B cell (primary cell): ENCODE measurements around the gene STEAP2. TPM values are rescaled to one million over a fixed set of nuclear protein-coding genes. Genes with fewer than 3 reads are reported as not detected.

Experiments used
- ATAC-seq: fragments of 200-7000 bp; cut with Tn5 transposase; one replicate; pipeline ENCODE4 v1.10.0; 2021; ENCODE audit warnings: low read depth, mild to moderate bottlenecking, moderate number of reproducible peaks, moderate library complexity
- CTCF ChIA-PET: fragments of 350-600 bp; sonication (Branson Sonifier 250); formaldehyde crosslinking; loops from one replicate; lab custom pipeline; 2021; ENCODE audit warnings: antibody characterized with exemption, inconsistent platforms; lab: Charles Lee
- POLR2A ChIA-PET: fragments of 350-600 bp; sonication (Branson Sonifier 250); formaldehyde crosslinking; loops from one replicate; lab custom pipeline; 2021; ENCODE audit warnings: antibody characterized with exemption; lab: Charles Lee
- DNase-seq: peaks from one replicate; pipeline ENCODE4 v3.0.0; 2013
- H2AFZ ChIP-seq: 2 replicates; pipeline ENCODE4 v1.6.1; 2012; ENCODE audit warnings: mild to moderate bottlenecking, low read depth, low read length; ENCODE audit not compliant: insufficient read depth, poor library complexity, severe bottlenecking
- H3K27ac ChIP-seq, 2 donors: 1 replicate in 1 of 2; 2 replicates in 1 of 2; pipeline ENCODE4 v1.5.1; 2012 to 2013; ENCODE audit warnings: low read length in 2 of 2, mild to moderate bottlenecking in 2 of 2, moderate library complexity in 1 of 2
- H3K27me3 ChIP-seq, 4 experiments: fragments of 200-600 bp in 1 of 4; sonication (generic) in 1 of 4; replicated peaks in 1 of 4; 1 replicate in 2 of 4; 2 replicates in 2 of 4; pipeline versions ENCODE4 v1.6.1 to v1.7.0; 2013 to 2016; ENCODE audit warnings: low read length in 3 of 4, mild to moderate bottlenecking in 2 of 4, mixed read lengths in 1 of 4, moderate library complexity in 1 of 4; ENCODE audit not compliant: insufficient read depth in 4 of 4, control insufficient read depth in 3 of 4; ENCODE audit errors: control extremely low read depth in 1 of 4
- H3K36me3 ChIP-seq, 2 experiments: replicated peaks in 1 of 2; 1 replicate in 1 of 2; 2 replicates in 1 of 2; pipeline versions ENCODE4 v1.6.1 to v1.7.1; 2013; ENCODE audit warnings: low read length in 1 of 2; ENCODE audit not compliant: insufficient read depth in 2 of 2, control insufficient read depth in 1 of 2; ENCODE audit errors: control extremely low read depth in 1 of 2, extremely low read depth in 1 of 2
- H3K4me1 ChIP-seq, 2 donors: fragments of 200-600 bp in 1 of 2; sonication (generic) in 1 of 2; 1 replicate in 1 of 2; 2 replicates in 1 of 2; pipeline versions ENCODE4 v1.5.1 to v1.6.1; 2013 to 2017; ENCODE audit warnings: low read length in 2 of 2; ENCODE audit not compliant: control insufficient read depth in 2 of 2, insufficient read depth in 2 of 2
- H3K4me2 ChIP-seq: replicated peaks from 2 replicates; pipeline ENCODE3; 2012; ENCODE audit warnings: mild to moderate bottlenecking, low read depth, low read length; ENCODE audit not compliant: poor library complexity, severe bottlenecking
- H3K4me3 ChIP-seq, 5 experiments: fragments of 200-600 bp in 1 of 5; sonication (generic) in 1 of 5; 1 replicate in 3 of 5; 2 replicates in 2 of 5; pipeline versions ENCODE4 v1.5.1 to v1.7.0; 2011 to 2016; ENCODE audit warnings: low read length in 4 of 5, mild to moderate bottlenecking in 4 of 5, low read depth in 2 of 5, control low read depth in 1 of 5, moderate library complexity in 1 of 5; ENCODE audit not compliant: insufficient read depth in 1 of 5; ENCODE audit errors: control extremely low read depth in 1 of 5, extremely low read depth in 1 of 5
- H3K79me2 ChIP-seq: fragments of 200-600 bp; sonication (generic); one replicate; pipeline ENCODE4 v1.6.0; 2016; ENCODE audit warnings: low read length; ENCODE audit not compliant: control insufficient read depth, insufficient read depth
- H3K9ac ChIP-seq: fragments of 200-600 bp; sonication (generic); 2 replicates; pipeline ENCODE4 v1.6.1; 2017; ENCODE audit warnings: mild to moderate bottlenecking, low read length, moderate library complexity
- H3K9me3 ChIP-seq, 3 donors: one replicate each; pipeline versions ENCODE4 v1.6.1 to v1.7.1; 2013; ENCODE audit warnings: low read length in 2 of 3; ENCODE audit not compliant: control insufficient read depth in 2 of 3, insufficient read depth in 1 of 3; ENCODE audit errors: control extremely low read depth in 1 of 3
- H4K20me1 ChIP-seq: 2 replicates; pipeline ENCODE4 v1.6.0; 2012; ENCODE audit warnings: mild to moderate bottlenecking, low read length; ENCODE audit not compliant: insufficient read depth, control insufficient read depth, poor library complexity, severe bottlenecking
- H3K27ac Mint-ChIP-seq: one replicate; pipeline ENCODE4 v1.8.0; 2021; ENCODE audit warnings: mixed read lengths
- H3K27me3 Mint-ChIP-seq: one replicate; pipeline ENCODE4 v1.8.0; 2021; ENCODE audit warnings: mixed read lengths
- H3K4me1 Mint-ChIP-seq: one replicate; pipeline ENCODE4 v1.8.0; 2021; ENCODE audit warnings: mixed read lengths
- H3K4me3 Mint-ChIP-seq: one replicate; pipeline ENCODE4 v1.8.0; 2021; ENCODE audit warnings: mixed read lengths
- H3K9me3 Mint-ChIP-seq: one replicate; pipeline ENCODE4 v1.8.0; 2022; ENCODE audit warnings: mixed read lengths; ENCODE audit not compliant: insufficient read depth
- EZH2 ChIP-seq: IDR thresholded peaks from 2 replicates; pipeline ENCODE4 v1.6.1; 2012; ENCODE audit warnings: borderline replicate concordance, low read depth, mild to moderate bottlenecking, moderate library complexity, low read length; ENCODE audit not compliant: insufficient read depth, poor library complexity, severe bottlenecking
- WGBS: methylation state at CpG from one replicate; pipeline ENCODE4 v1.1.5; 2013; ENCODE audit warnings: missing lambda C conversion rate; ENCODE audit not compliant: insufficient coverage; 5-methylcytosine and 5-hydroxymethylcytosine counted together
- intact Hi-C: fragments of 100-400 bp; cut with micrococcal nuclease; formaldehyde crosslinking; loops from one replicate; pipeline ENCODE4 v1.10.0; 2022
- polyA plus RNA-seq: library from polyadenylated mRNA; depleted of rRNA; stranded (reverse); fragments of >200 nt; gene quantifications from 2 replicates; pipeline ENCODE4 v1.2.3, GENCODE V29; 2012
- total RNA-seq, 2 donors: library from RNA; stranded (reverse); fragments of 120-200 nt in 1 of 2; gene quantifications; 1 replicate in 1 of 2; 2 replicates in 1 of 2; pipeline versions ENCODE4 v1.2.3 to v1.2.4, GENCODE V29; 2013 to 2022
- TF ChIP-seq, protein P1 (sequence below): fragments of 200-600 bp; IDR thresholded peaks from one replicate; pipeline ENCODE4 v1.8.0; 2022; ENCODE audit warnings: antibody characterized with exemption, mild to moderate bottlenecking

Gene STEAP2
- total and polyA plus RNA-seq, 2 donors (not counting 1 experiment from before 2014, with no cell fraction given) = not detected

GRCh38 chr7:90267263-90267858, 55.8 kb downstream of the STEAP2 start:
- Histone ChIP-seq H4K20me1 (no peaks in the 10 kb centered on the region), H3K9ac (no peak overlapping the region), H3K36me3 (no peaks in the 10 kb centered on the region), H3K4me1 (no peaks in the 10 kb centered on the region), H3K4me3 (no peak overlapping the region), H2AFZ (no peak overlapping the region), H3K27ac (no peak overlapping the region), H3K79me2 (no peaks in the 10 kb centered on the region), H3K9me3 (no peaks in the 10 kb centered on the region), H3K27me3 (no peaks in the 10 kb centered on the region), H3K4me2 (no peak overlapping the region)
- ChIA-PET CTCF (interaction anchor here (1.1 kb wide), 1 partner anchor 160 kb away, joined by 3 read pairs; no protein-coding TSS in a partner anchor), POLR2A (no interaction called here)
- H3K27me3 Mint-ChIP-seq = peaks cover 11% of the 10 kb centered on the region
- TF ChIP-seq, protein P1, sequence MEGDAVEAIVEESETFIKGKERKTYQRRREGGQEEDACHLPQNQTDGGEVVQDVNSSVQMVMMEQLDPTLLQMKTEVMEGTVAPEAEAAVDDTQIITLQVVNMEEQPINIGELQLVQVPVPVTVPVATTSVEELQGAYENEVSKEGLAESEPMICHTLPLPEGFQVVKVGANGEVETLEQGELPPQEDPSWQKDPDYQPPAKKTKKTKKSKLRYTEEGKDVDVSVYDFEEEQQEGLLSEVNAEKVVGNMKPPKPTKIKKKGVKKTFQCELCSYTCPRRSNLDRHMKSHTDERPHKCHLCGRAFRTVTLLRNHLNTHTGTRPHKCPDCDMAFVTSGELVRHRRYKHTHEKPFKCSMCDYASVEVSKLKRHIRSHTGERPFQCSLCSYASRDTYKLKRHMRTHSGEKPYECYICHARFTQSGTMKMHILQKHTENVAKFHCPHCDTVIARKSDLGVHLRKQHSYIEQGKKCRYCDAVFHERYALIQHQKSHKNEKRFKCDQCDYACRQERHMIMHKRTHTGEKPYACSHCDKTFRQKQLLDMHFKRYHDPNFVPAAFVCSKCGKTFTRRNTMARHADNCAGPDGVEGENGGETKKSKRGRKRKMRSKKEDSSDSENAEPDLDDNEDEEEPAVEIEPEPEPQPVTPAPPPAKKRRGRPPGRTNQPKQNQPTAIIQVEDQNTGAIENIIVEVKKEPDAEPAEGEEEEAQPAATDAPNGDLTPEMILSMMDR = no peak
- TF ChIP-seq EZH2 = no peak
- H3K27ac Mint-ChIP-seq = no peak overlapping the region
- H3K4me3 Mint-ChIP-seq = no peak overlapping the region
- no peaks in the 10 kb centered on the region for H3K4me1 Mint-ChIP-seq
- 87% methylated on average over 3 of the region's 5 CpGs for WGBS
- intact Hi-C loops = no loop called here
- no peak for DNase-seq
- H3K9me3 Mint-ChIP-seq = no peaks in the 10 kb centered on the region
- ATAC-seq = no peak

DNA sequence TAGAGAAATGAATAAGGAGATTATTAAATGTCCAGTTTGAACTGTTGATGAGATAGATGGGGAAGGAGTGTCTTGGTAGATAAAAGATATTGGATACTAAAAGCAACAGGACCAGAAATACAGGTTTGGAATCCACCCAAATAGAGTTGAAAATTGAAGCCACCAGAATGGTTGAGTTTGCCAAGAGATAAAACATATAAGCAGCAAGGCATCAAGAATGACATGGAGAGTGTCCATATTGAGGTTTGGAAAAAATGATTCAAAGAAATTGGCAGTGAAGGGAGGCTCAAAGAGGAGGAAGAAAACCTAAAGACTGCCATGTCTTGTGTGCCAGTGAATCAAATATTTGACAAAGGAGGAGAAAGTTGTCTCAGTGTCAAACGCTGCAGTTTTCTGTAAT, 57.6 kb downstream of the STEAP2 start:
- Histone ChIP-seq H3K27me3 (no peaks in the 10 kb centered on the region), H3K4me3 (no peak overlapping the region), H3K9me3 (no peaks in the 10 kb centered on the region), H3K79me2 (no peaks in the 10 kb centered on the region), H3K4me2 (no peak overlapping the region), H4K20me1 (no peaks in the 10 kb centered on the region), H3K36me3 (no peaks in the 10 kb centered on the region), H3K9ac (no peak overlapping the region), H2AFZ (no peak overlapping the region), H3K4me1 (no peaks in the 10 kb centered on the region), H3K27ac (no peak overlapping the region)
- ATAC-seq (no peak), DNase-seq (no peak)
- no peaks in the 10 kb centered on the region for H3K4me1 Mint-ChIP-seq
- no peak overlapping the region for H3K27ac Mint-ChIP-seq
- H3K9me3 Mint-ChIP-seq = no peaks in the 10 kb centered on the region
- TF ChIP-seq, protein P1 = no peak
- no peak for TF ChIP-seq EZH2
- peaks cover 11% of the 10 kb centered on the region for H3K27me3 Mint-ChIP-seq
- 100% methylated on average over 1 of the region's 1 CpG for WGBS
- ChIA-PET CTCF (no interaction called here), POLR2A (no interaction called here)
- intact Hi-C loops = no loop called here
- H3K4me3 Mint-ChIP-seq = no peak overlapping the region
